Loucy (cell line): Measurements from ENCODE around the gene APPBP2.
"Not testable (repeated sequence)": the region's sequence is repeated elsewhere in the genome, so short reads cannot be mapped to it uniquely, and the experiment has no call there.

ENCODE experiments used
- EZH2phosphoT487 ChIP-seq: fragments of 200-600 bp; IDR thresholded peaks from 2 replicates; pipeline ENCODE4 v1.6.1; 2018; ENCODE audit warnings: antibody characterized with exemption, mild to moderate bottlenecking, moderate library complexity, borderline replicate concordance
- TF ChIP-seq, protein P1 (sequence below): fragments of 200-600 bp; sonication (generic); conservative IDR thresholded peaks from 2 replicates; pipeline ENCODE4 v1.5.1; 2014; ENCODE audit warnings: mild to moderate bottlenecking, antibody characterized with exemption, low read length

DNA sequence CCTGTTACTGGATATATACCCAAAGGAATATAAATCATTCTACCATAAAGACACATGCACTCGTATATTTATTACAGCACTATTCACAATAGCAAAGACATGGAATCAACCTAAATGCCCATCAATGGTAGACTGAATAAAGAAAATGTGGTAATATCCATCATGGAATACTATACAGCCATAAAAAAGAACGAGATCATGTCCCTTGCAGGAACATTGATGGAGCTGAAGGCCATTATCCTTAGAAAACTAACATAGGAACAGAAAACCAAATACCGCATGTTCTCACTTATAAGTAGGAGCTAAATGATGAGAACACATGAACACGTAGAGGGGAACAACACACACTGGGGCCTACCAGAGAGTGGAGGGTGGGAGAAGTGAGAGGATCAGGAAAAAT, 107.0 kb downstream of the APPBP2 start:
- TF ChIP-seq, protein P1, sequence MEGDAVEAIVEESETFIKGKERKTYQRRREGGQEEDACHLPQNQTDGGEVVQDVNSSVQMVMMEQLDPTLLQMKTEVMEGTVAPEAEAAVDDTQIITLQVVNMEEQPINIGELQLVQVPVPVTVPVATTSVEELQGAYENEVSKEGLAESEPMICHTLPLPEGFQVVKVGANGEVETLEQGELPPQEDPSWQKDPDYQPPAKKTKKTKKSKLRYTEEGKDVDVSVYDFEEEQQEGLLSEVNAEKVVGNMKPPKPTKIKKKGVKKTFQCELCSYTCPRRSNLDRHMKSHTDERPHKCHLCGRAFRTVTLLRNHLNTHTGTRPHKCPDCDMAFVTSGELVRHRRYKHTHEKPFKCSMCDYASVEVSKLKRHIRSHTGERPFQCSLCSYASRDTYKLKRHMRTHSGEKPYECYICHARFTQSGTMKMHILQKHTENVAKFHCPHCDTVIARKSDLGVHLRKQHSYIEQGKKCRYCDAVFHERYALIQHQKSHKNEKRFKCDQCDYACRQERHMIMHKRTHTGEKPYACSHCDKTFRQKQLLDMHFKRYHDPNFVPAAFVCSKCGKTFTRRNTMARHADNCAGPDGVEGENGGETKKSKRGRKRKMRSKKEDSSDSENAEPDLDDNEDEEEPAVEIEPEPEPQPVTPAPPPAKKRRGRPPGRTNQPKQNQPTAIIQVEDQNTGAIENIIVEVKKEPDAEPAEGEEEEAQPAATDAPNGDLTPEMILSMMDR = not testable (repeated sequence)
- not testable (repeated sequence) for TF ChIP-seq EZH2phosphoT487
